IPS-18c (cell line): ENCODE measurements around the gene SERTAD2.

Source experiments
- H3K4me3 ChIP-seq: 2 replicates; pipeline ENCODE4 v1.7.0; 2013; ENCODE audit warnings: low read depth, mild to moderate bottlenecking, low read length, moderate library complexity; ENCODE audit not compliant: insufficient read depth
- H3K9me3 ChIP-seq: one replicate; pipeline ENCODE4 v1.6.1; 2013; ENCODE audit warnings: mild to moderate bottlenecking, low read length, moderate library complexity; ENCODE audit not compliant: control insufficient read depth, insufficient read depth

The SERTAD2 gene

DNA sequence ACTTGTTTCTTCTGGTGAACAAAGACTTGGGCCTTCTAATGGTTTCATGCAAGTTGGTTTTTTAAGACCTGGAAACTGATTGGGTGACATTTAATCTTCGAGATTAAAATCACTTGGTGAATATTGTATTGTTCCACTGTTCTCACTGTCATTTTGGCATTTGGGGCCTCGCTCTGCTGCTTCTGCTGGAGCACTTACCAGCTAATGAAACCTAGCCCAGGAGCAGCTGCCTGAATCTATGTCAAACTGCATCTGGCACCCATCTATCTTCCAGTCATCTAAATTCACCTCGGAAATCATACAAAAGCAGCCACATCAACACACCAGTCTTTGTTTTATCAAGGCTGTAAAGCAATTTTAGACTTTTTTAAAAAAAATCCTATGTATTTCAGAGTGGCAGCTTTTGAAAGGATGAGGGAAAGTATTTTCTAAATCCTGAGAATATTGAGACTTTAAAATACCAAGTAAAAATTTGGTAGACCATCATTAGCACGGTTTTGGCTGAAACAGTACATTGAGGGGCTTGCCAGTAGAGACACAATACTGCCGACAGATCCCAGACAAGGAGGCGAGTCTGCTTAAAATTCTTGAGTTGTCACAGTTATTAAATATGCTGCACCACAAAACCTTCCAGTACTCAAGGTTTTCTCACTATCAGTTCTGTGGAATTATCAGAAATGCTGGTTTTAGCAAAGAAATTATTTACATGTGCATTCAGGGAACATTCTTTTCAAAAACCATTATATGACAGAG, 26.1 kb upstream of the SERTAD2 start:
- Histone ChIP-seq H3K9me3 (no peaks in the 10 kb centered on the region), H3K4me3 (no peak overlapping the region)

DNA sequence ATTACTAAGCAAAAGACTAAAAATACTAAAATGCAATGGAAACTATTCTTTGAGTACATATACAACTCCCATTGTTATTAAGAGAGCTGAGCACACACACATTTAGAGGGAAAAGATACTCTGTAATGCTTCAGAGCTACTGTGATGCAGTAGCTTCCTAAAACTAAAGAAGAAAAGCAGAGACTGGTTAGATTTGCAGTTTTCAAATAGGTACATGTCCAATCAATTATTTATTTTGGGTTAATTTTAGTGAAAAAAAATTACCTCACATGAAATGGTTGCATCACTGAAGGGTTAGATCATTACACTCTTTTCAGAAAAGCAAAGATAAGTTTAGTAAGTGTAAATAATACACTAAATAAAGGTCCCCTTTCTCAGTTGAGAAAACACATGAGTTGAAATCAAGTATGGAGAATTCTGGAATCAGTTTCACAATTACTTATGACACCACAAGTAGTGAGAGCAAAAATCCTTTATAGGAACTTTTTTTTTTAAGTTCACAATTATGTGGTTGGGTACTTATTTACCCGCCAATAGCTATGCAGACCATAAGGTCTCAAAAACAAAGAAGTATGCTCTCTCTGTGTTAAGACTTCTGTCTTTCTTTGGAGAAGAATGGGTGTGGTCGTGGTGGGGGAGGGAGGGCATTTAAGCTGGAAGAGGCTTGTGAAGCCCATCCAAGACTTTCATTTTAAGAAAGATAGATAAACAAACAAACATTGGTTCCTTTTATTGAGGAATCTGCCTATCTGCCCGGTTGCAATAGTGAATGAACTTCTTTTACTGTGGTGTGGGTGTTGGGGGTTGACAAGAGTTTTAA, 25.3 kb upstream of the SERTAD2 start:
- no peaks in the 10 kb centered on the region for H3K9me3 ChIP-seq
- no peak overlapping the region for H3K4me3 ChIP-seq

DNA sequence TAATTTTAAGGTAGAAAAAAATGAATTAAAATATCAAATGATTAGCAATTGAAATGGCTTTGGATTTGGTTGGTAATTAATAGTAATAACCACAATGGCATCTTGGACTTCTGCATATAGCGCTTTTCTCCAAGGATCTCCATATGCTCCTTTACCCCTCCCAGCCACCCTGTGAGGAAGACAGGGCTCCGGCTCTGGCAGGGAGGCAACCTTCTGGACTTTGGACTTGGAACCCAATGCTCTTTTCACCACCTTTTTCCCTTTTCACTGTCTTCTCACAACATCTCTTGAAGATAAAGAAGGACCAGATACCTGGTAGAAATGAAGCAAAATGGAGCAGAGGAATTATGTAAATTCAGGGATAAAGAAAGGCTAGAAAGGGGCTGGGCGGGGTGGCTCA, 23.8 kb upstream of the SERTAD2 start:
- Histone ChIP-seq H3K9me3 (no peaks in the 10 kb centered on the region), H3K4me3 (no peak overlapping the region)

DNA sequence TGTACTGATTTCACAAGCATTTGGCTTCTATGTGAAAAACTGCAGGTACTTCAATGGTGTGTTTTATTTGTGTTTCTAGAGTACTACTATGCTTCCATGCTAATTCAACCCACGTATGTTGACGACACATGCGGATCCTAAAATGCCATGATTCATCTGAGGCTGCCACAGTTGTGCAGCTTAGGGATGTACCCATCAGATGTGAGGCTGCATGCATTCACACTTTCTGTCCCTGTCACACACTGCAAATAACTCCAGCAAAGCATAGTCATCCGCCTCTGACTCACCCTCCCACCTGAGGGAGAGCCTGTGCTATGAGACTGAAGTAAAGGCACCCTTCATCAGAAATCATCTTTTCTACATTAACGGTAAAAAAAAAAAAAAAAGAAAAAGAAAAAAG, 22.1 kb upstream of the SERTAD2 start:
- Histone ChIP-seq H3K9me3 (no peaks in the 10 kb centered on the region), H3K4me3 (no peak overlapping the region)

DNA sequence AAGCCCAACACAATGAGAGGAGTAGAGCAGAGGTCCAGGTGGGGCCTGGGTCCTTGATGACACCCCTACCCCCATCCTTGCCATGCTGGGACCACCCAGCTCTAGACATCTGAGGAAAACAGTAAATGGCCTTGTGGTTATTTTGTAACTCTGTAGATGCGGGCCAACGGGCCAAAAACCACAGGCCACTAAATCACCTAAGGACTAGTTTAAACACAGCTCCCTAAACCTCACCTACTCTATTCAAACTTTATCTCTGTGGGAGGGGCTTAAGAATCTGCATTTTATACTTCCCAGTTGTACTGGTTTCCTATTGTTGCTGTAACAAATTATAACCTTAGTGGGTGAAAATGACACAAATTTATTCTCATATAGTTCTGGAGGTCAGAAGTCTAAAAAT, 19.0 kb upstream of the SERTAD2 start:
- Histone ChIP-seq H3K4me3 (no peak overlapping the region), H3K9me3 (no peaks in the 10 kb centered on the region)

DNA sequence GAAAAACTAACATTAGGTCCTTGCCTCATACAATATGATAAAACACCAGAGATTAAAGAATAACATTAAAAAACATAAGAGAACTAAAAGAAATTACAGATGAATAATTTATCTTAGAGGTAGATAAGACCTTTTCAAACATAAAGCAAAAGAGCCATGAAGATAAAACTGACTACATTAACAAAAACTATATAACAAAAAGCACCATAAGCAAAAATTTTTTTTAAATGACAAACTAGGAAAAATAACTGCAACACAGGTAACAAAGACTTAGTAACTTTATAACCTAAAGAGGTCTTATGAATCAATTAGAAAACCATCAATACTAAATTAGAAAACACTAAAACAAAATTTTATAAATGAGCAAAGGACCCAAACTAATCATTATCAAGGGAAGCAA, 16.3 kb upstream of the SERTAD2 start:
- H3K4me3 ChIP-seq, result no peak overlapping the region

DNA sequence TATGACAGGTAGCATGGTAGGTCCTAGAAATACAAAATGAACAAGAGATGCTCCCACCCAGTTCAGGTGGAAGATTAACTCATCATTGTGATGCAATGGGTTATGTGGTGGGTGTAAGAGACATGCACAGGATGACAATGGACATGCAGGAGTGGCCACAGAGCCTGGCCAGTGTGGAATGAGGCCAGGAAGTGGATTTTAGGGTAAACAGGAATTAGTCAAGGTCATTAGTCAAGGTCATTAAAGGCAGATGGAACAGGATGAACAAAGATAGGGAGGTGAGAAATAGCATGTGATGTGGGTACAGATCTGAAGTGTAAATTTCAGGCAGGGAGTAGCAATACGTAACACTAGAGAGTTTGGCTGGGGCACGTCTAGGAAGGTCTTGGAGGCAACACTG, 15.6 kb upstream of the SERTAD2 start:
- Histone ChIP-seq H3K9me3 (no peaks in the 10 kb centered on the region), H3K4me3 (no peak overlapping the region)

More for the DNA sequence above, 16.3 kb upstream of the SERTAD2 start:
- H3K9me3 ChIP-seq, result no peaks in the 10 kb centered on the region

DNA sequence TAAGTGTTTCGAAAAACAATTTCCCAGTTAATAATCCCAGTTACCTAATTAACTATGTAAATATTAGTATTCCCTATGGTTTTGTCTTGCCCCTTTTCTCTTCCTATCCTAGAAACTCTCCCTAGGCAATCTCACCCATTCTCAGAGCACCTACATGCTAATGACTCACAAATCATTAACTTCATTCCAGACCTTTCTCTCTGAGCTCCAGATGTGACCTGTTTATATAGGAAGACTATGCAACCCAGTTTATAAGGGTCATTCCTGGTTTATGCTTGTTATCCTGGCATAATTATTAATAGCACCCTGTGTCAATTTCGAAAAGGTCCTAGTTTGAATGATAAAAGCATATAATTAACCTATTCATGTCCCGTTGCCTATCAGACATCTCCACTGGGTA, 14.8 kb upstream of the SERTAD2 start:
- H3K9me3 ChIP-seq, result no peaks in the 10 kb centered on the region

DNA sequence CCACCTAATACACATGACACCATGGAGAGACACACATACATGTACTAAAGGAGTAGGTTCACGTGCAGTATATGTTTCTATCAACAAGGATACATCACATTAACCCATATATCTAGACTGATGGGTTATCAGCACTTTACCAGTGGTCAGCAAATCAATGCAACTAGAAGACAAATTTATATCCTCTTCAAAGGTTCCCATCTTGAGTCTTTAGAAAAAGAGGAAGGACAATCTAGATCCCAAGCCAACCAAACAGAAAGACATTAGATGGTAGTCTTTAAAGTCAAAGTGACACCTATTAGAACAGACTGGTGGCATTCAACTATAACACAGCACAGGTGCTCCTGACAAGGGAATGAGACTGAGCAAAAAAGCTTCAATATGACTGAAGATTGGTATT, 13.8 kb upstream of the SERTAD2 start:
- H3K4me3 ChIP-seq, result no peak overlapping the region
- H3K9me3 ChIP-seq, result no peaks in the 10 kb centered on the region

More for the DNA sequence above, 14.8 kb upstream of the SERTAD2 start:
- no peak overlapping the region for H3K4me3 ChIP-seq

DNA sequence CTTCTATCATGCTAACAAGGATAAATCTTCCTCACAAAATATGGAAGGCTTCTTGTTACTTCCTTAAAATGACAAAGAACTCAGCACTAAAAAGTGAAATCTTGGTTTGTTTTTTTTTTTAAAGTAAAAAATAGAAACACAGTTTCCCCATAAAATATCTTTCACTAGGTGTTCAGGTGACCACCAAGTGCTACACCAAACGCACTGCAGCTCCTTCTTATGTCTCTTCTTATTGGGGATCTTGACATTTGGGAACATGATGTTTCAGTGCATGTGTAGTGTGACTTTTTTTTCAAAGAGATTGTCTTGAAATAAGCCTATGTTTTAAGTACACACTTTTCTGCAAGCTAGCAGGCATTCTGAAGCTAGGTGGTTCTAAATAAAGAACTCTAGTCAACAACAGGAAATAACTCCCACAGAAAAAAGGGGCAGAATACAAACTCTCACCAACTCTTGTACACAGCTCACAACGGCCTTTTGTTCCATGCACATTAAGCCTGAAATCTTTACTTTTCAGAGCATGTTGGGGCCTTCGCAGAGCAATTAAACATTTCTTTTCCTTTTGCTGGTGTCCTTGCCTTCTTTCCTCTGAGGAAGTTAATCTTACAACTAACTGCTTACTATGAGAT, 13.2 kb upstream of the SERTAD2 start:
- Histone ChIP-seq H3K9me3 (no peaks in the 10 kb centered on the region), H3K4me3 (no peak overlapping the region)

DNA sequence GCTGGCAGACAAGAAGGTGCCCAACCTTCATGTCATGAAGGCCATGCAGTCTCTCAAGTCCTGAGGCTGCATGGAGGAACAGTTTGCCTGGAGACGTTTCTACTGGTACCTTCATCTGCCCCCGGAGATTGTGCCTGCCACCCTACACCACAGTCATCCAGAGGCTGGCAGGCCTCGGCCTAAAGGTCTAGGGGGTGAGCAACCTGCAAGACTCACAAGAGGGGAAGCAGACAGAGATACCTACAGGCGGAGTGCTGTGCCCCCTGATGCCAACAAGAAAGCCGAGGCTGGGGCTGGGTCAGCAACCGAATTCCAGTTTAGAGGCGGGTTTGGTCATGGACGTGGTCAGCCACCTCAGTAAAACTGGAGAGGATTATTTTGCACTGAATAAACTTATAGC, 12.0 kb upstream of the SERTAD2 start:
- no peak overlapping the region for H3K4me3 ChIP-seq

DNA sequence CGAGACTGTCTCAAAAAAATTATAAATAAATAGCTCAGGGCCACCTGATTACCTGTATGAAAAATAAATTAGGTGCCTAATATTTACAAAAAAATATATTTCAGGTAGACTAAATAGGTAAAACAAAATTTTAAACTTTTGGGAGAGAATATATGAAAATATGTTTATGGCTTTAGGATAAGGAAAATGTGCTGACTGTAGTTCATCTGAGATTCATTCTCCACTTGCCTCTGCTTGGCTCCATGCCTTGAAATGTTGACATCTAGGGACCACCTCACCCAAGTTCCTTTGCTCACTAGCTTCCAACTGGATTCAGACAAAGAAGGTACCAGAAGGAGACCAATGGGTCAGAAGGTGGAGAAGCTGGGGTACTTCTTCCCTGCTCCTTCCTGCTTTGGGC, 9.7 kb upstream of the SERTAD2 start:
- Histone ChIP-seq H3K4me3 (no peak overlapping the region), H3K9me3 (no peaks in the 10 kb centered on the region)

More for the DNA sequence above, 12.0 kb upstream of the SERTAD2 start:
- no peaks in the 10 kb centered on the region for H3K9me3 ChIP-seq

DNA sequence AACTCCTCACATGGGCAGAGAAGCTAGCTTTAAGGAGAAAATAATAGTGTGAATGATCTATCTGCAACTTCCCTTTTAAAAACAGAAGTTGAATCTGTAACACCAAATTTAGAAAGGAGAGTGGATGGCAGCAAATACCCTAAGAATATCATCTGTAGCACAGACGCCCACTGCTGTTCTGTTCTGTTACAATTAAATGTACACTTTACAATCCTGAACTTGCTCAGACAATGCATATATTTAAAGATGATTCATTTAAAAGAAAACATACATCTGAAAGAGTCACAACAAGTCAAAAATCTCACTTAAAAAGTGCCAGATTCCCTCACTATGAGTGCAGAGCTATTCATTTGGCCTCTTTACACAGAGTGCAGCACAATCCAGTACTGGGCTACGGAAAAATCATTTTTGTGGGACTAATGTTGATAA, 8.0 kb upstream of the SERTAD2 start:
- no peak overlapping the region for H3K4me3 ChIP-seq

DNA sequence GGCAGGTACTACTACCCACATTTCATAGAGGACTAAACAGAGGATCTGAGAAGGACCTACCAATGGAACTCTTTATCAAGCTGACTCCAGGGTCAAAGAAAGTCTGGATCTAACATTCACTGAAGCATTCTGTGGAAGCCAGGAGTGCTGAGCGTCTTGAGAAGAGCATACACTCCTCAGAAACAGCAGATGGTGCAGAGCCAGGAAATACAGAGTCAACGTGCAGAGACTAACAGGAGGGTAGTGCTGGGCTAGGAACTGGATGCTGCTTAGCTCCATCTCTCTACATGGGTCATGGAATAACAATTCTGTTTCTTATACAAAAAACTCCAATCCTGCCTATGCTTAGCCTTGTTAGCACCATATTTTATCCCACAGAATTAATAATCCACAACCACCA, 5.5 kb upstream of the SERTAD2 start:
- Histone ChIP-seq H3K9me3 (no peaks in the 10 kb centered on the region), H3K4me3 (no peak overlapping the region)

More for the DNA sequence above, 8.0 kb upstream of the SERTAD2 start:
- no peaks in the 10 kb centered on the region for H3K9me3 ChIP-seq

DNA sequence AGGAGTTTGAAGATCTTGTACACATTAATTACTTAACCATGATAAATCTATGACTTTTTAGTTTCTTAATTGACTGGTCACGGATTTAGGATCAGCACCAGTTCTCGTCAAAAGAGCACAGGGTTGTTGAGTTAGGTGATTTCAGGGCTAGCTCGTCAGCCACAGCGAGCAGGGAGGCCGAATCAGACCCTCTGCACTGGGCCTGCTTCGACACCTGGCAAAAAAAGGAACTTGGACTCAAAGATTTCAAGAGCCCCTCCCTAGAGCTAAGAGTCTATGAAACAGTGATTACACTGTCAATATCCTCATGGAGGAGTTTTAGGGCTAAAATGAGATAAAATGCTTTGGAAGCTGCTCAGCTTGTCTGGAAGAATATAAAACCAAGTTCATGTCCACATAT, 4.6 kb upstream of the SERTAD2 start:
- H3K4me3 ChIP-seq, result no peak overlapping the region
- no peaks in the 10 kb centered on the region for H3K9me3 ChIP-seq

DNA sequence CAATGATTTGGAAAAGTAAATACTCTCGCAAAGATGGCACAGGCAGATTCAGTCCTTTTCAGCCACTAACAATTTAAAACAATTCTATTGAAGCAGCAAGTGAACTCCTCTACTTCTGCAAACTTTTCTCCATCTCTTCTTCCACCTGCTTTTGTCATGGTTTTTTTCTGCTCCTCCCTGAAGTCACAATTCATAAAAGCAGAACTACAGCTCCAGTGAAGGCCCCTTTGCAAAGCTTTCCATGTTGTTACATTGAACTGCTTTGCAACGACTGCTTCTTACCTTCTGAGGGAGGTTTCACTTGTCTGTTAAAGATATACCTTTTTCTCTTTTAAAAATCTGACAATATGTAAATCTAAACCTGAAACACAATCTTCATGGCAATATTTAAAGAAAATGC, 3.7 kb upstream of the SERTAD2 start:
- Histone ChIP-seq H3K4me3 (no peak overlapping the region), H3K9me3 (no peaks in the 10 kb centered on the region)

DNA sequence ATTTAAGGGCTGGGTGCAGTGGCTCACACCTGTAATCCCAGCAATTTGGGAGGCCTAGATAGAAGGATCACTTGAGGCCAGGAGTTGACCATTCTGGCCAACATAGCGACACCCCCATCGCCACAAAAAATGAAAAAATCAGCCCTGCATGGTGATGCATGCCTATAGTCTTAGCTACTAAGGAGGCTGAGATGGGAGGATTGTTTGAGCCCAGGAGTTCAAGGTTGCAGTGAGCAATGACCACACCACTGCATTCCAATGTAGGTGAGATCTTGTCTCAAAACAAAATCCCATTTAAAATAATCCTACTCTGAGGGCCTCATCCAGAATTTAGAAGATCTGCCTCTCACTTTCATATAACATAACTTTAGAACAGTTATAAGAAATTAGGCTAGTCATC, 2.7 kb upstream of the SERTAD2 start:
- no peak overlapping the region for H3K4me3 ChIP-seq
- no peaks in the 10 kb centered on the region for H3K9me3 ChIP-seq

DNA sequence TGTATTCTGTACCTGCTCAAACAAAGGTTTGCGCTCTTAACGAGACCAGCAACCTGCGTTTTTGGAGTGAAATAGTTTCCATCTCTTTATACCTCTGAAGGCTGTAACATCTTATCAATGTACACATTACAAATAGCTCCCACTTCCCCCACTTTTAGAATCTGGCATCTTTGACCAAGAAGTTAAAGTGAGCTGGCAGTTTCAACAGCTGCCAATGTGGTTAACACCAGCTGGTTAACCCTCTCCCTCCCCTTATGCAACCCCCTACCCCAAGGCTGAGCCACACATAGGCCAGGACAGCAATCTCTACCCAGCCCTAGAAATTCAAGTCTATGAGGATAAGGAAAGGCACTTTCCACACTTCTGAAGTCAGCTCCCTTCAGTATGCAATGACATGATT, 2.2 kb upstream of the SERTAD2 start:
- Histone ChIP-seq H3K9me3 (no peaks in the 10 kb centered on the region), H3K4me3 (no peak overlapping the region)
